Vagina (tissue), 2 donors: ENCODE results near the gene SDR39U1.

Experiments
- CTCF ChIP-seq, 3 experiments: fragments of 450-650 bp in 2 of 3; fragments of 200-600 bp in 1 of 3; sonication (generic) in 1 of 3; IDR thresholded peaks; one replicate each; pipeline ENCODE4 v1.5.1; 2017 to 2019; ENCODE audit warnings: antibody characterized with exemption in 3 of 3, mild to moderate bottlenecking in 2 of 3, moderate library complexity in 2 of 3
- POLR2A ChIP-seq, 2 donors: fragments of 450-650 bp; IDR thresholded peaks; one replicate each; pipeline ENCODE4 v1.6.1; 2017; ENCODE audit warnings: antibody characterized with exemption in 2 of 2, mild to moderate bottlenecking in 2 of 2, moderate library complexity in 2 of 2
- POLR2AphosphoS5 ChIP-seq, 2 donors: sonication (generic); formaldehyde crosslinking; IDR thresholded peaks; one replicate each; pipeline ENCODE4 v1.9.0; 2017; ENCODE audit warnings: antibody characterized with exemption in 2 of 2, mild to moderate bottlenecking in 2 of 2, low read depth in 1 of 2; ENCODE audit not compliant: insufficient read depth in 1 of 2

- TF ChIP-seq CTCF (IDR thresholded peaks at IDR 0.05) (no peak), POLR2A (IDR thresholded peaks at IDR 0.05) (no peak), POLR2AphosphoS5 (IDR thresholded peaks at IDR 0.05; ENCODE audit: insufficient read depth in 1 of 2, low read depth in 1 of 2) (no peak)
Observed at GRCh38 chr14:24463017-24463883, 20.7 kb upstream of the SDR39U1 start.
